CD4-positive, alpha-beta T cell treated with Interleukin-1 beta for 1 hour (primary cell): Measurements from ENCODE around the gene CDC123.
"Not testable (repeated sequence)": the region's sequence is repeated elsewhere in the genome, so short reads cannot be mapped to it uniquely, and the experiment has no call there.

Experiments used
- DNase-seq, 2 donors: peaks; one replicate each; pipeline ENCODE4 v3.0.0-alpha.2; 2020 to 2022

Gene CDC123

GRCh38 chr10:12191715-12192114, 4.3 kb upstream of the CDC123 start:
- no peak for DNase-seq

DNA sequence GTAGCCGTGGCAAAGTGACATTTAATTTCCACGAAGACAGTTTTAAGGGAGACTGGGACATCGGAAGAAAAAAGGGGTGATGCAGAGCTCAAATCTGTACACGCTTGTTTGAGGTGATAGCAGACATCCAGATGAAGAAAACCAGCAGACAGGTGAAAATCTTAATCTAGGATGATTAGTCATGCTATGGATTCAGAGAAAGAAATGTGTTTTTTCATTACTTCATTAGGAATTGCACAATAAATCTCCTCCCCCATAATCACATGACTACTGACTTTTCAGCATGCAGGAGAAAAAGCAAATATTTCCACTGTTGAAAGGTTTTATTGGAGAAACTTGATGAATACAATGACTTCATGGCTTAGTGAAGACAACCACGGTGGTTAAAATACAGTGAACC, 2.8 kb upstream of the CDC123 start:
- no peak for DNase-seq

GRCh38 chr10:12194752-12195271, 1.2 kb upstream of the CDC123 start:
- peak; percentile 24 to 30 for DNase-seq

DNA sequence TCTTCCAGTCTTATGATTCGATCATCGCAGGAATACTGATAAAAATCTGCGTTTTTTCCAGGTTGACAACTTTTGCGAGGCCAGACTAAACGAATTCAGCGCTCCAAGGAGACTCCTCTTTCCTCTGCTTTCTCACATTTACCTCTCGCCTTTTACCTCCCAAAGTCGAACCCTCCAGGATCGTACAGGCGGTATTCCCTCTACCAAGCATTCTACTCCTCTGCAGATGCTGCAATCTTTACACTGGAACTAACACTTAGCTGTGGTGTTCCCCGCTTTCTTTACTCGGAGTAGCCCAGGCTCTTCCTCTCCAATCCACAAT, 746 bp upstream of the CDC123 start:
- no peak for DNase-seq

GRCh38 chr10:12196531-12197211, 683 bp downstream of the CDC123 start:
- no peak for DNase-seq

DNA sequence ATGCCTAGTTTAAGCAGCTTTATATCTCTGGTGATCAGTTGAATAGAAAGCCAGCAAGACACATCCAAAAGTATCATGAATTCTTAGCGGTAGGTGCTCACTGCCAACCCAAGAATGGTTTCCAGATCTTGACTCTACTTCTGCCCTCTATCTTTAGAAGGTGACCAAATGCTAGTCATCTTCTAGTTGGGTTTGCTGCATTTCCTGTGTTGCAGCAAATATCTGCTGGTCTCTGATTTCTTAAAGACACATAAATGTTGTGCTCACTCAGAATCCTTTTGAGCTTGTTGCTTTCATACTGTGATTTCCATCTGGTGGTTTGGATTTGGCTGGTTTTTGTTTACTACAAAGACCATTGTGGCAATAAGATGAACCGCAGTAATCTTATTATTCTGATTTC, 2.2 kb downstream of the CDC123 start:
- no peak for DNase-seq

GRCh38 chr10:12200850-12201249, 4.9 kb downstream of the CDC123 start:
- no peak for DNase-seq

GRCh38 chr10:12201543-12201942, 5.6 kb downstream of the CDC123 start:
- no peak for DNase-seq

GRCh38 chr10:12202226-12202625, 6.2 kb downstream of the CDC123 start:
- no peak for DNase-seq

- no peak for DNase-seq
Observed at GRCh38 chr10:12205082-12205481, 9.1 kb downstream of the CDC123 start.

- no peak for DNase-seq
Observed at GRCh38 chr10:12207114-12207513, 11.1 kb downstream of the CDC123 start.

GRCh38 chr10:12208460-12208859, 12.5 kb downstream of the CDC123 start:
- no peak for DNase-seq

GRCh38 chr10:12212454-12212853, 16.5 kb downstream of the CDC123 start:
- DNase-seq: no peak

DNA sequence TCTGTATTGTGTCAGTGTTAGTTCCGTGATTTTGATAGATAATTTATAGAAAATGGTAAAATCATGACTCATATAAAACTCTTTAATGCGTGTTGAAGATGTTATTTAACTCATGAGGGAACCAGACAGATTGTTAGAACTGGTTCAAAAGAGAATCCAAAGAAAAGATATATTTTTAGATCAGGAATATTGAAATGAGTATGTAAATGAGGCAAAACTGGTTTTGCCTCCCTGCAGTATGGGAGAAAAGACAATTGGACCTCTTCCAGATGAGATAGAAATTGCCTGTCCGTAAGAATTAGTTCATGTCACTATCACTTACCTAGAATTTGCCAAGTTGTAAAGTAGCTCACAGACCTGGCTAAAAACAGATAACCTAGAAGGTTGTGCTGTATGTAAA, 17.6 kb downstream of the CDC123 start:
- DNase-seq: no peak

GRCh38 chr10:12214093-12214492, 18.1 kb downstream of the CDC123 start:
- DNase-seq: no peak

- DNase-seq: peak; percentile 10 to 55
Observed at GRCh38 chr10:12214763-12215218, 18.8 kb downstream of the CDC123 start.

DNA sequence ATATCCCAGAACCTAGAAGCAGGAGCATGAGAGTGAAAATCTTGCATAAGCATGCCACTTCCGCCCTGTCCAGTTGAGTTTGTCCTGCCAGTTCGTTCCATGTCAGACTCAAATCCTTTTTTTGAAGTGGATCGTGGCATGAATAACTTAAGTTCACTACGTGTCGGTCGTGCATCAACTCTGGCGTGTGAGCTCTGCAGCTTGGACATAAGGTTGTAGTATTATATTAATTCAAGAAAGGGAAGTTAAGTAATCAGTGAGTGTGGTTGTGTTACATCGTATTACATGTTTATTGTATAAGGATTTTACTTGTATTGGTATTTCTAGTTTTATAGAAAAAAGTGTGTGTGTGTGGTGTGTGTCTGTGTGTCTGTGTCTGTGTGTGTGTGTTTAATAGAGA, 23.0 kb downstream of the CDC123 start:
- DNase-seq: no peak

DNA sequence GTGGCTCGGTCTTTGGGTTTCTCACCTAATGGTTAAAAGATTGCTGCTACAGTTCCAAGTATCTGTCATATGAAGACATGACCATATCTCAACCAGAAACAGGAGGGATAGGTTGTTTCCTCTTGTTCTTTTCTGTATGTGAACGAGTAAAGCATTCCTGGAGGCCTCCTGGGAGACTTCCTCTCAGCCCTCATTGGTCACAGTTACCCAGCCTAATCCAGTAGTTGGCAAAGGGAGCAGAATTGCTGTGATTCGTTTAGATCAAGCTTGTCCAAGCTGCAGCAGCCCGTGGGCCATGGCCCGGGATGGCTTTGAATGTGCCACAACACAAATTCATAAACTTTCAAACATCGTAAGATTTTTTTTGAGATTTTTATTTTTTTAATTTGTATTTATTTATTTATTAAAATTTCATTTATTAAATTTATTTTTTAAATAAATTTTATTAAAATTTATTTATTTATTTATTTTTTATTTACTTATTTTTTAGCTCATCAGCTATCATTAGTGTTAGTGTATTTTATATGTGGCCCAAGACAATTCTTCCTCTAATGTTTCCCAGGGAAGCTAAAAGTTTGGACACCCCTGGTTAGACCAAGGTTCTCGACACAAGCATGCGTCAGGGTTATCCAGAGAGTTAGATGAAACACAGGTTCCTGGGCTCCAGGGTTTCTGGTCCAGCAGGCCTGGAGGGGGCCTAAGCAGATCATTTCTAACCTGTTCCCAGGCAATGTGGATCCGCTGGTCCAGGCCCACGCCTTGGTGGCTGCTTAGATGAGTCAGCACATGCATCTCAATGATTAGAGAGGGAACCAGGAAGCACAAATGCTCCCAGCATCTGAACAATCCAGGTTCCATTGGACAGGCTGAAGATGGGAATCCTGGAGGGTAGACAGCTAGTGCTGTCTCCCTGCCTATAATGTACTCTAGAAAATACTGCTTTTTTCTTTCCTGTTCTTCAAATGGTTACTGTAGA, 25.6 kb downstream of the CDC123 start:
- no peak for DNase-seq

GRCh38 chr10:12225444-12225843, 29.5 kb downstream of the CDC123 start:
- DNase-seq: no peak

- not testable (repeated sequence) for DNase-seq
Observed at GRCh38 chr10:12226438-12226837, 30.4 kb downstream of the CDC123 start.

DNA sequence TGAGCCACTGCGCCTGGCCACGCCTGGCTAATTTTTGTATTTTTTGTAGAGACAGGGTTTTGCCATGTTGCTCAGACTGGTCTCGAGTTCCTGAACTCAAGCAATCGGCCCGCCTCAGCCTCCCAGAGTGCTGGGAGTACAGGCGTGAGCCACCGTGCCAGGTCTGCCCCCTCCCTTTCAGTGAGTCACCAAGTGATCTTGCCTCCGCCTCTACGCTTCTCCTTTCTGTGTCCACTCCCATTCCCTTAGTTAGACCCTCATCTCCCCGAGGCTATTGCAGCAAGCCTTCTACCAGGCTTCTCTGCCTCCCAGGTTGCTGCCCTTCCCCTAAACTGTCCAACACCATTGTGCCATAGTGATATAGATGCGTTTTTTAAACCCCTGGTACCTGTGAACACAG, 32.9 kb downstream of the CDC123 start:
- DNase-seq: no peak

DNA sequence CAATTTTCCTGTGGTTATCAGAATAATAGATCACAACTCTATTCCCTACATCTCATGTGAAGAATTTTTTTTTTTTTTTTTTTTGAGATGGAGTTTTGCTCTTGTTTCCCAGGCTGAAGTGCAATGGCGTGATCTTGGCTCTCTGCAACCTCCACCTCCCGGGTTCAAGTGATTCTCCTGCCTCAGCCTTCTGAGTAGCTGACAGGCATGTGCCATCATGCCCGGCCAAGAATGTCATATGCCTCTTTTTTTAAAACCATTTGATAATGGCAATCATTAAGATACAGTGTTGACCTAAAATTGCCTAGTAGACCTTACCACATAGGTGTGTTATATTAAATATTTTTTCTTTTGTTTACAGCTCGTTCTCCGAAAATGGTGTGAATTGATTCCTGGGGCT, 38.7 kb downstream of the CDC123 start:
- DNase-seq: not testable (repeated sequence)

GRCh38 chr10:12235116-12235694, 39.2 kb downstream of the CDC123 start:
- DNase-seq: no peak

- DNase-seq: no peak
Observed at GRCh38 chr10:12235796-12236195, 39.8 kb downstream of the CDC123 start.
